Lower leg skin (tissue), 3 donors: ENCODE data around the gene ZNF22.

Experiments
- CTCF ChIP-seq, 3 donors: fragments of 450-650 bp; IDR thresholded peaks; one replicate each; pipeline ENCODE4 v1.5.1; 2016; ENCODE audit warnings: antibody characterized with exemption in 3 of 3, mild to moderate bottlenecking in 3 of 3, moderate library complexity in 2 of 3
- POLR2A ChIP-seq, 2 donors: fragments of 450-650 bp; IDR thresholded peaks; one replicate each; pipeline ENCODE4 v1.6.1; 2016 to 2017; ENCODE audit warnings: antibody characterized with exemption in 2 of 2, mild to moderate bottlenecking in 1 of 2, moderate library complexity in 1 of 2

DNA sequence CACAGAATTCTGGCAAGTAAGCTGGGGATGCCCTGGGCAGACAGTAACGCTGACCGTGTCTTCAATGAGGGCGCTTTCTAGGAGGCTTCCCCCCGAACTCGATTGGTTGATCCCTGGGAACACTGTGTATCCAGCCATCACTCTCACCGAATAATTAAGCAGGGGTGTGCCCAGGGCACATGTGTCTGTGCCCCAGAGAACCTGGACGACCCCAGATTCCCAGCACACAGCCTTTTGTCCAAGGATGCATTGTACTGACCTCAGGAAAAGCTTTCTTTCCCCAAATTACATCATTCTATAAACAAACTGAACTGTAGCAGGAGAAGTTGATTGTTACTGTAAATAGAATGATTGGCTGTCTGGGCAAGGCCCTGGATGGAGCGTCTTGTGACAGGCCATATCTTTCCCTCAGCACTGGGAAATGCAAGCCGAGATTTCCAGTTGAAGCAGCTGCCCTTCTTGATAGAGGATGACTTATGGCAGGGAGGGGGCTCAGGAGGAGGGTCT is 15.5 kb upstream of the ZNF22 start:
- no peak for TF ChIP-seq CTCF (IDR thresholded peaks at IDR 0.05)
- no peak for TF ChIP-seq POLR2A (IDR thresholded peaks at IDR 0.05)
